ENCODE results near the gene ASS1. TPM values are rescaled to one million over a fixed set of nuclear protein-coding genes. Genes with fewer than 3 reads are reported as not detected.

ASS1 gene
- total RNA-seq, 1 experiment from 2014 or later = 83.0 TPM

GRCh38 chr9:130491830-130492482 is 47.2 kb downstream of the ASS1 start:
- H3K9me2 ChIP-seq (replicated peaks; ENCODE audit: low read length) = no peaks in the 10 kb centered on the region
- H3K36me3 ChIP-seq (ENCODE audit: low read depth, low read length) = no peaks in the 10 kb centered on the region
- H3F3A ChIP-seq (ENCODE audit: low read length, unreplicated experiment) = no peaks in the 10 kb centered on the region
- no peaks in the 10 kb centered on the region for H3K4me1 ChIP-seq (ENCODE audit: insufficient read depth, low read length)
- TF ChIP-seq, protein P1, sequence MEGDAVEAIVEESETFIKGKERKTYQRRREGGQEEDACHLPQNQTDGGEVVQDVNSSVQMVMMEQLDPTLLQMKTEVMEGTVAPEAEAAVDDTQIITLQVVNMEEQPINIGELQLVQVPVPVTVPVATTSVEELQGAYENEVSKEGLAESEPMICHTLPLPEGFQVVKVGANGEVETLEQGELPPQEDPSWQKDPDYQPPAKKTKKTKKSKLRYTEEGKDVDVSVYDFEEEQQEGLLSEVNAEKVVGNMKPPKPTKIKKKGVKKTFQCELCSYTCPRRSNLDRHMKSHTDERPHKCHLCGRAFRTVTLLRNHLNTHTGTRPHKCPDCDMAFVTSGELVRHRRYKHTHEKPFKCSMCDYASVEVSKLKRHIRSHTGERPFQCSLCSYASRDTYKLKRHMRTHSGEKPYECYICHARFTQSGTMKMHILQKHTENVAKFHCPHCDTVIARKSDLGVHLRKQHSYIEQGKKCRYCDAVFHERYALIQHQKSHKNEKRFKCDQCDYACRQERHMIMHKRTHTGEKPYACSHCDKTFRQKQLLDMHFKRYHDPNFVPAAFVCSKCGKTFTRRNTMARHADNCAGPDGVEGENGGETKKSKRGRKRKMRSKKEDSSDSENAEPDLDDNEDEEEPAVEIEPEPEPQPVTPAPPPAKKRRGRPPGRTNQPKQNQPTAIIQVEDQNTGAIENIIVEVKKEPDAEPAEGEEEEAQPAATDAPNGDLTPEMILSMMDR (conservative IDR thresholded peaks at IDR 0.05; ENCODE audit: low read depth, low read length) = no peak
- TF ChIP-seq EZH2phosphoT487 (IDR thresholded peaks at IDR 0.05; ENCODE audit: borderline replicate concordance, low read length) = no peak
- TF ChIP-seq EZH2 (IDR thresholded peaks at IDR 0.05; ENCODE audit: low read length, unreplicated experiment) = no peak
- H3K79me2 ChIP-seq (ENCODE audit: low read length) = no peaks in the 10 kb centered on the region
- ATAC-seq = no peak
- H3K27ac ChIP-seq (ENCODE audit: low read length) = no peak overlapping the region
- intact Hi-C loops (cut with micrococcal nuclease) = no loop called here
- DNase-seq = no peak
- no peaks in the 10 kb centered on the region for H3K27me3 ChIP-seq (ENCODE audit: low read length)
- H3K9me3 ChIP-seq (ENCODE audit: low read length) = no peaks in the 10 kb centered on the region
- POLR2A ChIA-PET (ENCODE audit: unreplicated experiment) = no interaction called here
- no peak overlapping the region for H3K9ac ChIP-seq (ENCODE audit: low read length)
- BruUV-seq (replicated peaks) = no TSS peak
- H3K4me2 ChIP-seq (ENCODE audit: low read length) = no peak overlapping the region
- no peak overlapping the region for H3K4me3 ChIP-seq (ENCODE audit: low read length)
- CTCF ChIA-PET = no interaction called here
- H4K20me1 ChIP-seq (ENCODE audit: low read length) = no peaks in the 10 kb centered on the region
- no peak overlapping the region for H2AFZ ChIP-seq (ENCODE audit: low read length)

GRCh38 chr9:130493021-130493420 is 48.3 kb downstream of the ASS1 start:
- Histone ChIP-seq H3F3A (ENCODE audit: low read length, unreplicated experiment) (no peaks in the 10 kb centered on the region), H3K4me3 (ENCODE audit: low read length) (no peak overlapping the region), H3K4me2 (ENCODE audit: low read length) (no peak overlapping the region), H3K79me2 (ENCODE audit: low read length) (no peaks in the 10 kb centered on the region), H3K9me2 (replicated peaks; ENCODE audit: low read length) (no peaks in the 10 kb centered on the region), H3K9me3 (ENCODE audit: low read length) (no peaks in the 10 kb centered on the region), H3K27me3 (ENCODE audit: low read length) (no peaks in the 10 kb centered on the region), H3K4me1 (ENCODE audit: insufficient read depth, low read length) (no peaks in the 10 kb centered on the region), H4K20me1 (ENCODE audit: low read length) (no peaks in the 10 kb centered on the region), H3K27ac (ENCODE audit: low read length) (no peak overlapping the region), H2AFZ (ENCODE audit: low read length) (no peak overlapping the region), H3K9ac (ENCODE audit: low read length) (no peak overlapping the region), H3K36me3 (ENCODE audit: low read depth, low read length) (no peaks in the 10 kb centered on the region)
- no peak for ATAC-seq
- BruUV-seq (replicated peaks) = no TSS peak
- ChIA-PET CTCF (no interaction called here), POLR2A (ENCODE audit: unreplicated experiment) (no interaction called here)
- intact Hi-C loops (cut with micrococcal nuclease) = no loop called here
- no peak for DNase-seq
- no peak for TF ChIP-seq EZH2phosphoT487 (IDR thresholded peaks at IDR 0.05; ENCODE audit: borderline replicate concordance, low read length)
- TF ChIP-seq EZH2 (IDR thresholded peaks at IDR 0.05; ENCODE audit: low read length, unreplicated experiment) = no peak
- TF ChIP-seq, protein P1 (conservative IDR thresholded peaks at IDR 0.05; ENCODE audit: low read depth, low read length) = no peak

DNA sequence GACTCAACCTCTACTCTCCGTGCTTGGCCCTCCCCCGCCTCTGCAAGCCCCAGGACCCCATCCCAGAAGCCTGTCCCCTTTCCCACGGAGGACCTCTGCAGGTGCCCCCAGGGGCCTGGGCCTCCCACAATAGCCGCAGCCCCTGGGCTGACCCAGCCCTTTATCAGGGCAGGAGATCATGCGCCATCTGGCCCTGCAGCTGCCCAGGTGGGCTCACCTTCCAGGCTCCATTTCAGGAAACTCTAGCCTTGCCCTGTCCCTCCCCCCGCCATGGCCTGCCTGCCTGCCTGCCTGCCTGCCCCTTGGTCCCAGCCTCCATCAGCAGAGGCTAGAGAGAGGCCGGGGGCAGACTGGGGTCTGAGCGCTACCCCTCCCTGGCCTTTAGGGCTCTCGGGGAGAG is 48.7 kb downstream of the ASS1 start:
- TF ChIP-seq, protein P1 (conservative IDR thresholded peaks at IDR 0.05; ENCODE audit: low read depth, low read length) = no peak
- TF ChIP-seq EZH2 (IDR thresholded peaks at IDR 0.05; ENCODE audit: low read length, unreplicated experiment) = no peak
- TF ChIP-seq EZH2phosphoT487 (IDR thresholded peaks at IDR 0.05; ENCODE audit: borderline replicate concordance, low read length) = no peak
- Histone ChIP-seq H3F3A (ENCODE audit: low read length, unreplicated experiment) (no peaks in the 10 kb centered on the region), H2AFZ (ENCODE audit: low read length) (no peak overlapping the region), H4K20me1 (ENCODE audit: low read length) (no peaks in the 10 kb centered on the region), H3K9me3 (ENCODE audit: low read length) (no peaks in the 10 kb centered on the region), H3K27ac (ENCODE audit: low read length) (no peak overlapping the region), H3K4me1 (ENCODE audit: insufficient read depth, low read length) (no peaks in the 10 kb centered on the region), H3K36me3 (ENCODE audit: low read depth, low read length) (no peaks in the 10 kb centered on the region), H3K9me2 (replicated peaks; ENCODE audit: low read length) (no peaks in the 10 kb centered on the region), H3K4me2 (ENCODE audit: low read length) (no peak overlapping the region), H3K27me3 (ENCODE audit: low read length) (no peaks in the 10 kb centered on the region), H3K4me3 (ENCODE audit: low read length) (no peak overlapping the region), H3K9ac (ENCODE audit: low read length) (no peak overlapping the region), H3K79me2 (ENCODE audit: low read length) (no peaks in the 10 kb centered on the region)
- POLR2A ChIA-PET (ENCODE audit: unreplicated experiment) = no interaction called here
- no peak for ATAC-seq
- no peak for DNase-seq
- intact Hi-C loops (cut with micrococcal nuclease) = no loop called here
- no TSS peak for BruUV-seq (replicated peaks)
- CTCF ChIA-PET = no interaction called here
